HUES64 (cell line): ENCODE measurements around the gene GPRIN1.
"Not testable (repeated sequence)": the region's sequence is repeated elsewhere in the genome, so short reads cannot be mapped to it uniquely, and the experiment has no call there.

Experiments used
- H3K27ac ChIP-seq: 2 replicates; pipeline ENCODE4 v1.7.0; 2013; ENCODE audit warnings: low read depth, low read length, inconsistent platforms
- H3K27me3 ChIP-seq: 2 replicates; pipeline ENCODE4 v1.6.1; 2013; ENCODE audit warnings: mild to moderate bottlenecking, low read length; ENCODE audit not compliant: insufficient read depth
- H3K36me3 ChIP-seq: 2 replicates; pipeline ENCODE4 v1.6.1; 2013; ENCODE audit warnings: mild to moderate bottlenecking, low read length; ENCODE audit not compliant: insufficient read depth
- H3K4me1 ChIP-seq: 2 replicates; pipeline ENCODE4 v1.6.1; 2013; ENCODE audit warnings: mild to moderate bottlenecking, low read length, moderate library complexity; ENCODE audit not compliant: insufficient read depth
- H3K4me3 ChIP-seq: 2 replicates; pipeline ENCODE4 v1.5.1; 2013; ENCODE audit warnings: mild to moderate bottlenecking, low read length, moderate library complexity
- H3K9ac ChIP-seq: 2 replicates; pipeline ENCODE4 v1.6.1; 2013; ENCODE audit warnings: mild to moderate bottlenecking, low read depth, low read length
- H3K9me3 ChIP-seq: 2 replicates; pipeline ENCODE4 v1.6.1; 2013; ENCODE audit warnings: low read depth, low read length; ENCODE audit not compliant: insufficient read depth
- WGBS: fragments of 150-250, 120-280 bp; methylation state at CpG from one replicate; pipeline ENCODE4 v1.1.7; 2013; ENCODE audit warnings: missing lambda C conversion rate; 5-methylcytosine and 5-hydroxymethylcytosine counted together

Gene GPRIN1

DNA sequence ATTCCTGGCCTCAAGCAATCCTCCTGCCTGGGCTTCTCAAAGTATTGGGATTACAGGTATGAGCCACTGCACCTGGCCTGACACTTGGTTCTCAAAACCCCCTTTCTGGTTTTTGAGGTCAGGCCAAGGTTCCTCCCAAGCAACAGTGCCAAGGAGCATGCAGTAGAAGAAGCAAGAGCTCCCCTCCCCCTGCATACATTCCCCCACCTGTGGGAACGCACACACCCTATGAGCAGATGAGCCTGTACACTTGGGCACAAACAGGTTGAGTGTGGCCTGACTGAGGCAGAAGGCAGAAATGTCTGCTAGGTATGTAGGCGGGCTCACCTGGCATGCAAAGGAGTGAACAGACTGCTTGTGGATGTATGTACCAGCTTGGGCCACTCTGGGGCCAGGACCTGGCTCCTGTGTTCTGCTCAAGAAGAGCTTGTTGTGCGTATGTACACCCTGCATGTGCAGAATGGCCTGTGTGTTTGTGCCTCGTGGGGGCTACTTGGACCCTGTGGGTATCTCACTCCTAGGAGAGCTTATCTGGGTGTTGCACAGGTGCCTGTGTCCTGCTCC, 1.7 kb downstream of the GPRIN1 start:
- 93% methylated on average over 4 of the region's 4 CpGs for WGBS
- no peaks in the 10 kb centered on the region for H3K9me3 ChIP-seq
- peaks cover 12% of the 10 kb centered on the region; the same call in 1 of the 2 replicates for H3K4me1 ChIP-seq
- no peak overlapping the region for H3K27ac ChIP-seq
- H3K4me3 ChIP-seq = no peak overlapping the region
- H3K27me3 ChIP-seq = peaks cover 23% of the 10 kb centered on the region
- no peaks in the 10 kb centered on the region for H3K36me3 ChIP-seq
- H3K9ac ChIP-seq = no peak overlapping the region

- WGBS = 96% methylated on average over 3 of the region's 3 CpGs
- Histone ChIP-seq H3K9ac (no peak overlapping the region), H3K36me3 (no peaks in the 10 kb centered on the region), H3K27me3 (peaks cover 23% of the 10 kb centered on the region), H3K4me3 (no peak overlapping the region), H3K4me1 (peaks cover 13% of the 10 kb centered on the region; the same call in 1 of the 2 replicates), H3K9me3 (no peaks in the 10 kb centered on the region), H3K27ac (no peak overlapping the region)
Observed at GRCh38 chr5:176606875-176607274, 3.1 kb downstream of the GPRIN1 start.

DNA sequence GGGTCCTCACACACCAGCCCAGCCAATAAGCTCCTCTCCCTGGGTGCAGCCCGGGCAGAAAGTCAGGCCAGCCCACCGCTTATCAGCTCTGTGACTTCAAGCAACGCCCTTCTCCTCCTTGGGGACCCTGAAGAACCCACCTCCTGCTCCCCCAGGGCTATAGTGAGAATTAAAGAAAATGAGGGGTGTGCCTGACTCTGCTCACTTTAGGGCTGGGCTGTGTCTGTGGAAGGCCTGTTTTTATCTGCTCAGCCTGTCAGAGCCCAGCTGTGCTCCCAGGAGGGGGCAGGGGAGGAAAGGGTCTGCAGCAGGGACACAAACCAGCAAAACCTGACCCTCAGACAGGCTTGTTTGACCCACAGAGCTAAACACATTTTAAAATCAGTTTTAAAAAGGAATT, 3.9 kb downstream of the GPRIN1 start:
- Histone ChIP-seq H3K9ac (no peak overlapping the region), H3K27ac (no peak overlapping the region), H3K4me3 (no peak overlapping the region), H3K4me1 (peaks cover 13% of the 10 kb centered on the region; the same call in 1 of the 2 replicates), H3K36me3 (no peaks in the 10 kb centered on the region), H3K27me3 (peaks cover 22% of the 10 kb centered on the region), H3K9me3 (no peaks in the 10 kb centered on the region)
- 77% methylated on average over 3 of the region's 3 CpGs for WGBS

GRCh38 chr5:176603091-176603490, 6.9 kb downstream of the GPRIN1 start:
- H3K36me3 ChIP-seq = 0 out of 2 replicates have a peak, but pooled peaks cover 8% of the 10 kb centered on the region
- no peak overlapping the region for H3K4me3 ChIP-seq
- no peaks in the 10 kb centered on the region for H3K9me3 ChIP-seq
- no peak overlapping the region for H3K9ac ChIP-seq
- H3K27ac ChIP-seq = no peak overlapping the region
- peaks cover under 1% of the 10 kb centered on the region; the same call in 1 of the 2 replicates for H3K27me3 ChIP-seq
- peaks cover 7% of the 10 kb centered on the region; the same call in 1 of the 2 replicates for H3K4me1 ChIP-seq
- 33% methylated on average over 2 of the region's 2 CpGs for WGBS

- H3K27me3 ChIP-seq = no peaks in the 10 kb centered on the region
- WGBS = 85% methylated on average over 12 of the region's 12 CpGs
- peaks cover 7% of the 10 kb centered on the region; the same call in 1 of the 2 replicates for H3K4me1 ChIP-seq
Observed at GRCh38 chr5:176601901-176602482, 8.0 kb downstream of the GPRIN1 start.

DNA sequence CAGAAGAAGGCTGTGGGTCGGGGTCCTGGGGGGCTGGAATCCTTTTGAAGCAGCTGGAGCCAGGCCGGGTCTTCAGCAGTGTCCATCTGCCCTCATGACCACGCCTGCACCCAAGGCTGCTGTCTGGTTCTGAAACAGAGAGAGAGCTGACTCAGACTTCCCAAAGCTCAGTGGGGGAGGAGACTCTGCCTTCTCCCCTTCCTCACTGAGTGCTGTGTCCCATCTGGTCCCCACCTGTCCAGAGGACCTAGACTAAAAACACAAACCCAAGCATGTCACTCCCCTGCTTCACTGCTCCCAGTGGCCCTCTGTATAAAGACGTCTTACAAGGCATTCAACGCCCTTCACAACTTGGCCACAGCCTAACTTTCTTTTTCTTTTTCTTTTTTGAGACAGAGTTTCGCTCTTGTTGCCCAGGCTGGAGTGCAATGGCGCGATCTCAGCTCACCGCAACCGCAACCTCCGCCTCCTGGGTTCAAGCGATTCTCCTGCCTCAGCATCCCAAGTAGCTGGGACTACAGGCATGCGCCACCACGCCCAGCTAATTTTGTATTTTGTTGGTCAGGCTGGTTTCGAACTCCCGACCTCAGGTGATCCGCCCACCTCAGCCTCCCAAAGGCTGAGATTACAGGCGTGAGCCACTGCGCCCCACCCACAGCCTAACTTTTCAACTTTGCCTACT, 10.1 kb downstream of the GPRIN1 start:
- H3K9ac ChIP-seq, H3K27me3 ChIP-seq, H3K27ac ChIP-seq, H3K4me3 ChIP-seq, H3K36me3 ChIP-seq, H3K9me3 ChIP-seq, H3K4me1 ChIP-seq: not testable (repeated sequence)
- 93% methylated on average over 19 of the region's 19 CpGs for WGBS

More at GRCh38 chr5:176601901-176602482, 8.0 kb downstream of the GPRIN1 start:
- H3K4me3 ChIP-seq = no peak overlapping the region
- no peak overlapping the region for H3K27ac ChIP-seq
- H3K9me3 ChIP-seq = no peaks in the 10 kb centered on the region
- 0 out of 2 replicates have a peak, but pooled peaks cover 8% of the 10 kb centered on the region for H3K36me3 ChIP-seq
- H3K9ac ChIP-seq = no peak overlapping the region

DNA sequence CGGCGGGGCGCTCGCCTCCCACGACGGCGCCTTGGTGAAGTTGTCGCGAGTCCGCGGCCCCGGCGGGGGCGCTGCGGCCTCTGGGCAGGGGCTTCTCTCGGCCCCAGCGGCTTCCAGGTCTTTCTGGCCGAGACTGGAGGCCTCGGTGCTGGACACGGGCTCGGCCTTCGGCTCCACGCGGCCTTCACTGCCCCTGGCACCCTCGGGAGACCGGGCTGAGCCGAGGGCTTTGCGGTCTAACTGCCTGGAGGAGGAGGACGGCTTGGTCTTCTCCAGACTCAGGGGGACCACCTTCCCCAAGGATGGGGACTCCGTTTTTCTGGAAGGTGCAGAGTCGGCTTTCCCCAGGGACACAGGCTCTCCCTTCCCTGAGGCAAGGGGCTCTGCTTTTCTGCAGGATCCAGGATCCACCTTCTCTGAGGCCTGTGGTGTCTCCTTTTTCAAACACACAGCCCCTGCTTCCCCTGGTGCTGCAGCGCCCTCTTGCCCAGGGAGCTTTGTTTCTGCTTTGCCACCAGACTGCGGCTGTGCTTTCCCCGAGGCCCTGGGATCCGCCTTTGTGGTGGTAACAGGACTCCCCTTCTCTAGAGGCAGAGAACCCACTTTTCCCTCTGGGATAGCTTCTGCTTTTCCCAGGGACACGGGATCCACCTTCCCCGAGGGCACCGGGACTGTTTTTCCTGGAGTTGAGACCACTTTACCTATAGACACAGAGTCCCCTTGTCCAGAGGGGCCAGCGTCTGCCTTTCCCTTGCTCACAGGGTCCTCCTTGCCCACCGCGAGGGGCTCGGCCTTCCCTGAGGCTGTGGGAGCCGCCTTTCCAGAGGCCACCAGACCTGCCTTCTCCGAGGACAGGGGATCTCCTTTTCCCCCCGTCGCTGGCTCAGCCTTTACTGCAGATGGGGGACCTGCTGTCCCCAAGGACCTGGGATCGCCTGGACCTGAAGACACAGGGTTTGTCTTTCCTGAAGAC, 12.3 kb downstream of the GPRIN1 start:
- 91% methylated on average over 47 of the region's 47 CpGs for WGBS
- Histone ChIP-seq H3K9me3 (no peaks in the 10 kb centered on the region), H3K4me3 (no peak overlapping the region; the same call in 1 of the 2 replicates)

DNA sequence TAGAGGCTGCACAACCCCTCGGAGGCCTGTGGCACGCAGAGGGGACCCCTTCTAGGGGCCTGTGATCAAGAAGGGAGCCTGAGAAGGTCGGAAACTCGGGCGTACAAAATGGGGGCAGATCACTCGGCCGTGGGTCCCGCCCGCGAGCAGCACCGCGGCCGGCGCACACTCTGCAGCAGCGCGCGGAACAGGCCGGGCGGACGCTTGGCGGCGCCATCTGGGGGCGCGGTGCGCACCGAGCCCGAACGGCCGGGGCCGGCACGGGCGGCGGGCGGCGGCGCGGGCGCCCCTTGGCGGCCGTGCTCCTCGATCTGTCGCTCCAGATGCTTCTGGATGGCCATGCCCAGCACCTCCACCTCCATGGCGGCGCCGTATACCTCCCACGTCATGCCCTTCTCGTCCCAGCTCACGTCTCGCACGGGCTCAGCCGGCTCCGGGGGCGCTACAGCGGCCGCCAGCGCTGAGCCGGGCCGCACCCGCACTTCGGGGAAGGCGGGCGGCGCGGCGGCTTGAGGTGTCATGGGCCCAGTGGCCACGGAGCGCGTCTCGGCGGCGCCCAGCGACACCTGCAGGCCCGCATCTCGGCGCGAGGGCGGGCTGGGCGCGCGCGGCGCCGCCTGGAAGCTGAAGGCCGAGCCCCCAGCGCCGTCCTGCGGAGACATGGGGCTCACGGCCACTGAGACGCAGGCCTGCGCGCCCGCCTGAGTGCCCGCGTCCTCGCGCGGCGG, 13.1 kb downstream of the GPRIN1 start:
- 74% methylated on average over 98 of the region's 98 CpGs for WGBS
- Histone ChIP-seq H3K9ac (no peak overlapping the region), H3K36me3 (0 out of 2 replicates have a peak, but pooled peaks cover 8% of the 10 kb centered on the region), H3K9me3 (no peaks in the 10 kb centered on the region), H3K27me3 (peaks cover 6% of the 10 kb centered on the region), H3K4me1 (no peaks in the 10 kb centered on the region), H3K27ac (no peak overlapping the region), H3K4me3 (peak overlapping the region; percentile 33)

More for the DNA sequence above, 12.3 kb downstream of the GPRIN1 start:
- H3K4me1 ChIP-seq = no peaks in the 10 kb centered on the region
- no peak overlapping the region for H3K27ac ChIP-seq
- no peak overlapping the region for H3K9ac ChIP-seq
- peaks cover 6% of the 10 kb centered on the region for H3K27me3 ChIP-seq
- 0 out of 2 replicates have a peak, but pooled peaks cover 8% of the 10 kb centered on the region for H3K36me3 ChIP-seq

DNA sequence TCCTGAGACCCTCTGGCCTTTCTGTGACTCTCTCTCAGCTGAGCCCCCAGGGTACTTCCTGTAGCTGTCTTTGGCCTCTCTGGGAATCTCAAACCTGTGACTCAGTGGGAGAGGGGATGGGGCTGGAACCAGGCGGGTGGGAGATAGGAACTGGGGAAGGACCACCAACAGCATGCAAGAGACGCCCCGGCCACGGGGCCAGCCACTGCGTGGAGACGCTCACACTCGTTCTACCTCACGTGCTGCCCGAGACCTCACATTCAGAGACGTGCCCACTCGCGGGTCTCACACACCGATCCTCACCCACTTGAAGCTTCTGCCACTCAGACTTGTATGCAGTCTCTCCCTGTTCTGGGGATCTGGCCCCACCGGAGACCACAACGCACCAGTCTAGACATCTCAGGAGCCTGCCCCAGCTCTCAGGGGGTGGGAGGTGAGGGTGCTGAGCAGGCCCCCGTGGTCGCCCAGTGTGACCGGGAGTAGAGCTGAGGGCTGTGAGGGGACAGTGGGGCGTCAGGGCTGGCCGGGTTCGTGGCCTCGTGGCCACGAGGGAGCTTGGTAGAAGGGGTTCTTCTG, 13.8 kb downstream of the GPRIN1 start:
- 0 out of 2 replicates have a peak, but pooled peaks cover 8% of the 10 kb centered on the region for H3K36me3 ChIP-seq
- peaks cover 6% of the 10 kb centered on the region for H3K27me3 ChIP-seq
- H3K9me3 ChIP-seq = no peaks in the 10 kb centered on the region
- H3K4me3 ChIP-seq = no peak overlapping the region
- H3K9ac ChIP-seq = no peak overlapping the region
- H3K27ac ChIP-seq = no peak overlapping the region
- no peaks in the 10 kb centered on the region for H3K4me1 ChIP-seq
- 93% methylated on average over 23 of the region's 23 CpGs for WGBS

- H3K36me3 ChIP-seq = 0 out of 2 replicates have a peak, but pooled peaks cover 8% of the 10 kb centered on the region
- WGBS = 90% methylated on average over 11 of the region's 11 CpGs
- H3K4me3 ChIP-seq = no peak overlapping the region
- peaks cover 6% of the 10 kb centered on the region for H3K27me3 ChIP-seq
- no peaks in the 10 kb centered on the region for H3K4me1 ChIP-seq
- H3K27ac ChIP-seq = no peak overlapping the region
- H3K9me3 ChIP-seq = no peaks in the 10 kb centered on the region
- H3K9ac ChIP-seq = no peak overlapping the region
Observed at GRCh38 chr5:176595386-176595943, 14.5 kb downstream of the GPRIN1 start.
